Kidney epithelial cell (primary cell): ENCODE data around the gene GMCL2. TPM values are rescaled to one million over a fixed set of nuclear protein-coding genes. Genes with fewer than 3 reads are reported as not detected.

ENCODE experiments used
- DNase-seq: peaks from one replicate; pipeline ENCODE4 v3.0.0-alpha.2; 2010; ENCODE audit warnings: low read depth
- H3K27me3 ChIP-seq: 2 replicates; pipeline ENCODE4 v1.6.0; 2011; ENCODE audit warnings: low read length; ENCODE audit not compliant: control insufficient read depth, insufficient read depth
- H3K36me3 ChIP-seq: 2 replicates; pipeline ENCODE4 v1.5.1; 2011; ENCODE audit warnings: low read length; ENCODE audit not compliant: control insufficient read depth, insufficient read depth
- H3K4me3 ChIP-seq: 2 replicates; pipeline ENCODE4 v1.5.1; 2011; ENCODE audit warnings: low read depth, mild to moderate bottlenecking, control low read depth, low read length
- total RNA-seq: library from RNA; depleted of rRNA; stranded (reverse); fragments of >200 nt; gene quantifications from 2 replicates; pipeline ENCODE4 v1.2.3, GENCODE V29; 2015
- TF ChIP-seq, protein P1 (sequence below): IDR thresholded peaks from 2 replicates; pipeline ENCODE4 v1.5.1; 2011; ENCODE audit warnings: mild to moderate bottlenecking, moderate library complexity, low read length, control low read depth, inconsistent platforms; ENCODE audit not compliant: insufficient read depth, poor library complexity, severe bottlenecking

Gene GMCL2
- total RNA-seq, 1 donor from 2014 or later: not detected

DNA sequence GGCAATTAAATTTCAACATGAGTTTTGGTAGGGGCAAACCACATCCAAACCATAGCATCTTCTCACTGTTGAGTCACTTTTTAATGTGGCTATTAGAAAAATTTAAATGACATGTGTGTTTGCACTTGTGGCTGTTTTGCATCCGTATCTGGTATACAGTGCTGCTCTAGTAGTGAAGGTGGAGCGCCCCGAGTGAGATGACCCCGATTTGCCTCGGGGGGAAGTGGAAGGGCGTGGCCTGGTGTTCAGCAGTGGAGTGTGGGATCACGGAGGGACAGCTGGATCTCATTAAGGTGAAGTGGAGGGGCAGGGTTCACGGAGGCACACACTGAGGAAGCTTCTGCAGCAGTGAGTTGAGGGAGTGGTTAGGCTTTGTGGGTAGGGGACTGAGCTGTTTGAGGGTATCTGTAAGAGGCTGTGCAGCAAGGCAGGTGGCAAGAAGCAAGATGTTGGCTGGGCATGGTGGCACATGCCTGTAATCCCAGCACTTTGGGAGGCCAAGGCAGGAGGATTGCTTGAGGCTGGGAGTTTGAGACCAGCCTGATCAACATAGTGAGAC is 6.2 kb upstream of the GMCL2 start:
- H3K27me3 ChIP-seq: peaks cover 6% of the 10 kb centered on the region
- DNase-seq: no peak
- H3K36me3 ChIP-seq: no peaks in the 10 kb centered on the region
- TF ChIP-seq, protein P1, sequence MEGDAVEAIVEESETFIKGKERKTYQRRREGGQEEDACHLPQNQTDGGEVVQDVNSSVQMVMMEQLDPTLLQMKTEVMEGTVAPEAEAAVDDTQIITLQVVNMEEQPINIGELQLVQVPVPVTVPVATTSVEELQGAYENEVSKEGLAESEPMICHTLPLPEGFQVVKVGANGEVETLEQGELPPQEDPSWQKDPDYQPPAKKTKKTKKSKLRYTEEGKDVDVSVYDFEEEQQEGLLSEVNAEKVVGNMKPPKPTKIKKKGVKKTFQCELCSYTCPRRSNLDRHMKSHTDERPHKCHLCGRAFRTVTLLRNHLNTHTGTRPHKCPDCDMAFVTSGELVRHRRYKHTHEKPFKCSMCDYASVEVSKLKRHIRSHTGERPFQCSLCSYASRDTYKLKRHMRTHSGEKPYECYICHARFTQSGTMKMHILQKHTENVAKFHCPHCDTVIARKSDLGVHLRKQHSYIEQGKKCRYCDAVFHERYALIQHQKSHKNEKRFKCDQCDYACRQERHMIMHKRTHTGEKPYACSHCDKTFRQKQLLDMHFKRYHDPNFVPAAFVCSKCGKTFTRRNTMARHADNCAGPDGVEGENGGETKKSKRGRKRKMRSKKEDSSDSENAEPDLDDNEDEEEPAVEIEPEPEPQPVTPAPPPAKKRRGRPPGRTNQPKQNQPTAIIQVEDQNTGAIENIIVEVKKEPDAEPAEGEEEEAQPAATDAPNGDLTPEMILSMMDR: no peak
- no peak overlapping the region for H3K4me3 ChIP-seq

DNA sequence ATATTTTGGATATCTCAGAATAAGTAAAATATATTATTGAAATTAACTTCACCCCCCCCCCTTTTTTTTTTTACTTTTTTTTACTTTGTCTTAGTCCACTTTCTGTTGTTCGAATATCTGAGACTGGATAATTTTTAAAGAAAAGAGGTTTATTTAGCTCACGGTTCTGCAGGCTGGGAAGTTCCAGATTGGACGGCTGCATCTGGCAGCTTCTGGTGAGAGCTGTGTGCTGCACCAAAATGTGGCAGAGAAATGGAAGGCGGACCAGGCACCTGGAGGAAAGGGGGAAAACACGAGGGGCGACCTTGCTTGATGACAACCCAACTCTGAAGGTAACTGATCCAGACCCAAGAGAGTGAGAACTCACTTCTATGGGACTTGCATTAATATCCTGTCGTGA is 5.6 kb upstream of the GMCL2 start:
- no peaks in the 10 kb centered on the region for H3K36me3 ChIP-seq
- TF ChIP-seq, protein P1: no peak
- peaks cover 6% of the 10 kb centered on the region for H3K27me3 ChIP-seq
- DNase-seq: no peak
- no peak overlapping the region for H3K4me3 ChIP-seq

DNA sequence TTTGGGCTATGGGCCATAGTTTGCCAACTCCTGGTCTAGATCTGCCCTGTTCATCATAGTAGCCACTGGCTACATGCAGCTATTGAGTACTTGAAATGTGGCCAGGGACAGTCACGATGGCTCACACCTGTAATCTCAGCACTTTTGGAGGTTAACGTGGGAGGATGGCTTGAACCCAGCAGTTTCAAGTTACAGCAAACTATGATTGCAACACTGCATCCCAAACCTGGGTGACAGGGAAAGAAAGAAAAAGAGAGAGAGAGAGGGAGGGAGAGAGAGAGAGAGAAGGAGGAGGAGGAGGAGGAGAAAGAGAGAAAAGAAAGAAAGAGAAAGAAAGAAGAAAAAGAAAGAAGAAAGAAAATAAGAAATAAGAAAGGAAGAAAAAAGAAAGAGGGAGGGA is 5.1 kb upstream of the GMCL2 start:
- TF ChIP-seq, protein P1: no peak
- H3K27me3 ChIP-seq: peaks cover 6% of the 10 kb centered on the region
- DNase-seq: no peak
- H3K4me3 ChIP-seq: no peak overlapping the region
- H3K36me3 ChIP-seq: no peaks in the 10 kb centered on the region

DNA sequence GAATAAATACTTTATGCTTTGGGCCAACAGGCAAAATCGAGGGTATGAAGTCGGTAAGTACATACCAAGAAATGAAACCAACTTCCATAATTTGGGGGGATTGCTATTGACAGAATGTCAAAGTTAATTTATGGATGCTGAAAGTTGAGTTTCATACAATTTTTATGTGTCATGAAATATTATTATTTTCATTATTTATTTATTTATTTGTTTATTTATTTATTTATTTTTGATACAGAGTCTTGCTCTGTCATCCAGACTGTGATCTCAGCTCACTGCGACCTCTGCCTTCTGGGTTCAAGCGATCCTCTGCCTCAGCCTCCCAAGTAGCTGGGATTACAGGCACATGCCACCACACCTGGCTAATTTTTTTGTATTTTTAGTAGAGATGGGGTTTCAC is 4.5 kb upstream of the GMCL2 start:
- no peak overlapping the region for H3K4me3 ChIP-seq
- H3K27me3 ChIP-seq: peaks cover 6% of the 10 kb centered on the region
- TF ChIP-seq, protein P1: no peak
- DNase-seq: no peak
- H3K36me3 ChIP-seq: no peaks in the 10 kb centered on the region

DNA sequence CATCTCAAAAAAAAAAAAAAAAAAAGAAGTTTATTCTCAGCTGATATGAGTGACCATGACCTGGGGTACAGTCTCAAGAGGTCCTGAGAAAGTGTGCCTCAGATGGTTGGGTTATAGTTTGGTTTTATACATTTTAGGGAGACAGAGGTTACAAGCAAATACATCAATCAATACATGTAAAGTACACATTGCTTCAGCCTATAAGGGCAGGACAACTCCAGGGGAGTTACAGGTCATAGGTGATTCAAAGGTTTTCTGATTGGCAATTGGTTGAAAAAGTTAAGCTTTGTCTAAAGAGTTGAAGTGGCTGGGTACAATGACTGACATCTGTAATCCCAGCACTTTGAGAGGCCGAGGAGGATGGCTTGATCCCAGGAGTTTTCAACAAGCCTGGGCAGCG is 2.3 kb upstream of the GMCL2 start:
- TF ChIP-seq, protein P1: no peak
- H3K4me3 ChIP-seq: no peak overlapping the region
- H3K27me3 ChIP-seq: peaks cover 4% of the 10 kb centered on the region
- no peak for DNase-seq
- H3K36me3 ChIP-seq: no peaks in the 10 kb centered on the region

DNA sequence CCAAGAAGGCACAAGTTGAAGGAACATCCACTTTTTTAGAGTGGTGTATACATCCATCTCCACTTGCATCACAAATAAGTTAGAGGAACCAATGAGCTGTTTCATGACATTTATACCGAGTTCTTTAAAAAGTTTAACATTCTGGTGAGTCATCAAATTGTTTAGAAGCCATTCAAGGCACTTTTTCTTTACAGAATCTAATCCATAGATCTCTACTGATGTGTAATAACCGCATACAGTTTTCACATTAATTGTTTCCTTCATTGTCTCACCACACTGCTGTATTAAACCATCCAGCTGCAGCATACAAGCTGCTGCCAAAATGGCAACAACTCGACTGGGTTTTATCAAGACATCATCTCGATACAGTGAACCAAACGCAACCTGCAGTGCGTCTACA is 744 bp downstream of the GMCL2 start:
- no peak for DNase-seq
- no peak overlapping the region for H3K4me3 ChIP-seq
- TF ChIP-seq, protein P1: no peak
- H3K27me3 ChIP-seq: no peaks in the 10 kb centered on the region
- H3K36me3 ChIP-seq: no peaks in the 10 kb centered on the region
